DMS 273 (cell line): ENCODE results near the gene IRF5.
"Not testable (repeated sequence)": the region's sequence is repeated elsewhere in the genome, so short reads cannot be mapped to it uniquely, and the experiment has no call there.

Experiments
- DNase-seq: peaks from one replicate; lab custom pipeline; 2025; ENCODE audit not compliant: unreplicated experiment; lab: John Stamatoyannopoulos, UW

IRF5 gene

DNA sequence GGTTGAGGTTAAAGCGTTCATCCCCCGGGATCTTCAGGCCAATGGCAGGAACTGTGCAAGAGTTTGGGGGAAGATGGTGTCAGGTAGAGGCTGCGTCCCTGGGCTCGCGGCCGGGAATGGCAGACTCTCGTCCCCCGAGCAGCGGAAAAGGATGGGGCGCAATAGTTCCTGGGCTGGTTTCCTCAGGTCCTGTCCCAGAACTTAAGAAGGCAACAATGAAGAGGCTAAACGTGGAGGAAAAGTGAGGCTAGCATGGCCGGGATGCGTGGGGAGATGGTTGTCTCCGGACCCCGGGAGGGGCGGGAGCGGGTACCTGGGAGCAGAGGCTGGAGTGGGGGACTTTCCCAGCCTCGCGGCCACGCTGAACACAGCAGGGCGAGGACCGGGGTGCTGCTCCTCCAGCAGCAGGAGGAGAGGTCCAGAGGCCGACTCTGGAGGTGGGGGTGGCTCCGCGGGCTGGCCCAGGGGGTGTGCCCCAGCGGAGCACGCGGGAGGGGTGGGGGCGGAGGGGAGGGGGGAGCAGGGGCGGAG, 882 bp downstream of the IRF5 start:
- no peak for DNase-seq

DNA sequence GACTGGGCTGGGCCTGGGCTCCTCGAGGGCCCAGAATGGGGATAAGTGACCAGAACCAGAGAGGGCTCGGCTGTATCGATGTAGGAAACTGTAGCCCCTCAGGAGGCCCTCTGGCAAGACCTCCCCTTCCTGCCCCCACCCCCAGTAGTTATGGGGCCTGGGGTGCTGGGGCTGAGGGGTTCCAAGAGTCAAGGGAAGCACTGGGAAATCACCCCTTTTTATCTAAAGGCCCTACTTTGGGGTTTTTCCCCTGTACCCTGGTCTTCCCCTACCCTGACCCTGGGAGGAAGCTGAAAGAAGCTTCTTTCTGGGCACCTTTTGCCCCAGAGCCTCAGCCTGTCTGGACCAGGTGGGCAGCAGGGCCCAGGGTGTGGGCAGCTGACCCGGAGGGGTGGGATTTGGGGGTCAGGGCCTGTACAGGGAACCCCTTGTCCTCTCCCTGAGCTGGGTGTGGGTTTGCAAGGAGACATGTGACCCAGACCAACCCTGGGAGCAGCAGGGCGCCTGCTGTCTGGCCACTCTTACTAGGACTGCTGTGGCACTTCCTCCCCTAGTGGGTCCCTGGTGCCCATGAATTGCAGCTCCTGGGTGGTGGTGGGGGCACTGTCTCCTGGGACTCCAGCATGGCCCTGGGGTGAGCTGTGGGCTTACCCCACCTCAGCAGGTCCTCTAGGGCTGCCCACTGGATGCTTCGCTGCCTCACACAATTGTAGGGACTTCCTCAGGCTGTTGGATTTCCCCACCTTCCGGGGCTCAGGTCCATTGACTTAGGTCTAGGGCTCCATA, 1.5 kb downstream of the IRF5 start:
- no peak for DNase-seq

DNA sequence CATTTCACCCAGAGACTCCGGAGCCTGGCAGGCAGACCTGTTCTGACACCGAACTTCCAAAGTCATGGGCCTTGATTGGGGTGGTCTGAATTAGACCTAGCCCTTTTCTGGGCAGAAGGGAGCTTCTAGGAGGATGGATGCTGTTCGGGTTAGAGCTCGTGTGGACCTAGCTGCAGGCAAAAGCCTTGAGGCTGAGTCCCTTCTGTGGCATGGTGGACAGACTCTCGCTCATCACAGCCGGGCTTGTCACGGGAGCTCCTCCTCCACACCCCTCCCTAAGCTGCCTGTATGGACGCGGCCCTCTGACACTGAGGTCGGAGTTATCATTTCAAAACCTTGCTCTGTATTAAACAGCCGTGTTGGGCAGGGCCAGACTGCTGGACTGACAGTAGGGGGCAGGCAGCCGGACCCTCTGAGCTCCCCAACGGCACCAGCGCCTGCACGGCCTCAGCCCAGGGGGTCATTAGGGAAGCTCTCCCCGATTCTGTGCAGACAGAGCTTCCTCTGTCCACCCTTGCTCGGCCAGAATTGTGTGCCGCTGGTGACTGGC, 2.2 kb downstream of the IRF5 start:
- DNase-seq: no peak

DNA sequence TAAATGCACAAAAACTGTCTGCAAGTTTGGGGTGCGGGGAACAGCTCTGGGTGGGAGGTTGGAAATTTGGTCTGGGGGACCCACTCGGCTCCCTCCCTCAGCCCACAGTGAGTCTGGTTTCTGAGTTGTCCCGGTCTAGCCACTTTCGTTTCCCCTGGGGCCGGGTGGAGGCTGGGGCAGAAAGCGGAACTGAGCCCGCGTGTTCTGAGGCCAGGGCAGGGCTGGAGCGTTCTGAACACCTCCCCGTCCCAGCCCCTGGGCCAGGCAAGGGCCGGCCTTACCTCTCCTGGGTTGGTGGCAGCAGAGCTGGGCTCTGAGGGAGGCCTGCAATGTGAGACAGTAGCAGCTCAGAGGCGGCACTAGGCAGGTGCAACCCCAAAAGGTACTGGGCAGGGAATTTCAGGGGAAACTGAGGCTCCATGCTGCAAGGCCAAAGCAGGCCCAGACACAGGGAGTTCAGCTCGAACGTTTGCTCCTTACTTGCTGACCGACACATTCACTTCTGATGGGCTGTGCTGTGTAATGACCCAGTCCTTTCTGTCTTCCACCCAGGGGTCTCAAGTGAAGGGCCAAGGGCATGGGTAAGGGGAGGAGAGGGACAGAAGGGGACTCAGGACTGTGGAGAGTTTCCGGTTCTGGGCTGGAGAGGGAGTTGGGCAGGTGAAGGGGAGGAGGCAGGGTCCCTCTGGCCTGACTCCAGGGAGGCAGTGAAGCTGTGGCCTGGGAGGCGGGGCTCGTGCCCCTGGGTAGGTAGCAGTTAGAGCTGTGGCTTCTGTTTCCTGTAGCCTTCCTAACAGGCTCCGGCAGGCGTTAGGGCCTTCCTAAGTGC, 3.0 kb downstream of the IRF5 start:
- no peak for DNase-seq

DNA sequence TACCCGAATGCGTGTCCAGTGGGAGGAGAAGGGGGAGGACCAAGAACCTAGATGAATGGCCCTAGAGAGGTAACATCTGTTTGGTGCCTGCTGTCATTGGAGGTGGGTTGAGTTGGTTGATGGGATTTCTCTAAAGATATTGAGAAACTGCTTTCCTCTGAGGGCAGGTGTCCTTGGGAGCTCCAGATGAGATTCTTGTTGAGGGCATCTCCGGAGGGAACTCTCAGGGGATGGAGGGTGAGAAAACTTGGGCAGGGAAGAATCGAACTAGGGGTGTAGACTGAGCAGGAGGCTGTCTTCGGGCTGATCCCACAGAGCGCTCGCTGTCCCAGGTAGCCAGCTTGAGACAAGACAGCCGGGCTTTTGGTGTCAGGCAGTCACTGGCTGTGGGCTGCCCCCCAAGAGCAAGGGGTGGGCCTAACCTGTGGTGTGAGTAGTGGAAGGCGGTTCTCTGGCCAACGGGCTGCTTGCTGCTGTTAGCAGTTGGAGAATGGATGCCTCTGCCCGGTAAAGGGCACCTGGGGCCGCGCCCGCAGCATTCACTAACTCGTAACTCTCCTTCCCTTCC, 3.7 kb downstream of the IRF5 start:
- peak; percentile 49 for DNase-seq

DNA sequence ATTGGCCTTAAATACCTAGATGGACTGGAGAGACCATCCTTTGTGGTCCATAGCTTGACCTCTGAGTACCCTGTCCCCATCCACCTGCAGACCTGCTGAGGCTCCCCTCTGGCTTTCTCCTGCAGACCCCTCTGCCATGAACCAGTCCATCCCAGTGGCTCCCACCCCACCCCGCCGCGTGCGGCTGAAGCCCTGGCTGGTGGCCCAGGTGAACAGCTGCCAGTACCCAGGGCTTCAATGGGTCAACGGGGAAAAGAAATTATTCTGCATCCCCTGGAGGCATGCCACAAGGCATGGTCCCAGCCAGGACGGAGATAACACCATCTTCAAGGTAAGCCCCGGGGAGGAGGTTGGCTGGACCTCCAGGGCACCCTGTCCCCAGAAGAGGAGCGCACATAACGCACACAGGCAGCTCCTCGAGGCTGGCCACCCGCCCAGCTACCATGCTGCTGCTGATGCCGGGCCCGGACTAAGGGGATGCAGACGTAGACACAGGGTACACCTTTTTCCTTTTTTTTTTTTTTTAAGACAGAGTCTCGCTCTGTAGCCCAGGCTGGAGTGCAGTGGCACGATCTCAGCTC, 4.3 kb downstream of the IRF5 start:
- peak; percentile 74 for DNase-seq

DNA sequence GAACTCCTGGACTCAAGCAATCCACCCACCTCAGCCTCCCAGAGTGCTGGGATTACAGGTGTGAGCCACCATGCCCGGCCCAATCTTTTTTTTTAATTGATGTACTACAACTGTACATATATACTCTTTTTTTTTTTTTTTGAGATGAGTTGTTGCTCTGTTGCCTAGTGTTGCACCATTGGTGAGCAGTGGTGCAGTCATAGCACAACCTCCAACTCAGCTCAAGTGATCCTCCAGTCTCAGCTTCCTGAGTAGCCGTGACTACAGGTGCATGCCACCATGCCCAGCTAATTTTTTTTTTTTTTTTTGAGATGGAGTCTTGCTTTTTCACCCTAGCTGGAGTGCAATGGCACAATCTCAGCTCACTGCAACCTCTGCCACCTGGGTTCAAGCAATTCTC, 5.5 kb downstream of the IRF5 start:
- DNase-seq: not testable (repeated sequence)

DNA sequence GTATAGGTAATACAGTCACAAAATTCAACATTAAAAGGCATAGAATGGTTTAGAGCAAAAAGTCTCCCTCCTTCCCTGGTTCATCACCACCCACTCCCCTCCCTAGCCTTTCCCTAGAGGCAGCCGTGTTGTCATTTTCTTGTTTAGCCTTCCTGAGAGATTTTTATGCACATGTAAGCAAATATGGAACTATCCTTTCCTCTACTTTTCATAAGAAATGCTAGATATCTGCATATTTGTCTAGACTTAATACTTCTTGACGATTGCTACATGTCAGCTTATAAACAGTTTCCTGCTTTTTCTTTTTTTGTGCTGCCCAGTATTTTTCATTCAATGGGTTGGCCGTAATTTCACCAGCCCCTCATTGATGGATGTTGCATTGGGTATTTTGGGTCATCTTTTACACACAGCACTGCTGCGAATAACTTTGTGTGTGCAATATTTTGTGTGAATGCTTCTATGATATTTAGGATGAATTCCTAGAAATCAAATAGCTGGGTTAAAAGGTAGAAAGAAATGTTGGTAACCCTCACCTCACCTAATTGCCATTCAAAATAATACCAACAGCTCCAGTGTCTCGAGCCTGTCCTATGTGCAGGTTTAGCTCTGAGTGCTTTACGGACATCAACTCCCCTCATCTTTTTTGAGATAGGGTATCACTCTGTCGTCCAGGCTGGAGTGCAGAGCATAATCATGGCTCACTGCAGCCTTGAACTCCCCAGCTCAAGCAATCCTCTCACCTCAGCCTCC, 6.9 kb downstream of the IRF5 start:
- no peak for DNase-seq

DNA sequence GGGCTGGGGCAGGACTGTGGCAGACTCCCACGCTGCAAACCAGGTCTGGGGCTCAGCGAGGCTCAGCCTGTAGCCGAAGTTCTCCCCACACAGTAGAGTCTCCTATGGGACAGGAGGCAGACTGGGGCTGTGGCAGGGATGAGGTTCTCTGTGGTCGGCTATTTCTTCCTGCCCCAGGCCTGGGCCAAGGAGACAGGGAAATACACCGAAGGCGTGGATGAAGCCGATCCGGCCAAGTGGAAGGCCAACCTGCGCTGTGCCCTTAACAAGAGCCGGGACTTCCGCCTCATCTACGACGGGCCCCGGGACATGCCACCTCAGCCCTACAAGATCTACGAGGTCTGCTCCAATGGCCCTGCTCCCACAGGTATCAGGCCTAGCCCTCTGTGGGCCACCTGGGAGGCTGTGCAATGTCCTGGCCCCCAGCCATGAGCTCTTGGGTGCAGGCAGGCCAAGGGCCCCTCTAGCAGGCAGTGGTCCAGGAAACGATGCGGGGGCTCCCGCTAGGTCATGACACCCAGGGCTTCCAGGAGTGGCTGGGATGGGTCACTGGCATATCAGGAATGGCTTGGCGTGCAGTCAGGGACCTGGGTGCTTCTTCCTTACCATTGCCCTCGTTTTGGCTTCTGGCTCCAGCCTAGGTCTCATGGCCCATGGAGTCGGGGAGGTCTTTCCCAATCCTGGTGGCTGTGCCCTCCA, 8.1 kb downstream of the IRF5 start:
- no peak for DNase-seq

DNA sequence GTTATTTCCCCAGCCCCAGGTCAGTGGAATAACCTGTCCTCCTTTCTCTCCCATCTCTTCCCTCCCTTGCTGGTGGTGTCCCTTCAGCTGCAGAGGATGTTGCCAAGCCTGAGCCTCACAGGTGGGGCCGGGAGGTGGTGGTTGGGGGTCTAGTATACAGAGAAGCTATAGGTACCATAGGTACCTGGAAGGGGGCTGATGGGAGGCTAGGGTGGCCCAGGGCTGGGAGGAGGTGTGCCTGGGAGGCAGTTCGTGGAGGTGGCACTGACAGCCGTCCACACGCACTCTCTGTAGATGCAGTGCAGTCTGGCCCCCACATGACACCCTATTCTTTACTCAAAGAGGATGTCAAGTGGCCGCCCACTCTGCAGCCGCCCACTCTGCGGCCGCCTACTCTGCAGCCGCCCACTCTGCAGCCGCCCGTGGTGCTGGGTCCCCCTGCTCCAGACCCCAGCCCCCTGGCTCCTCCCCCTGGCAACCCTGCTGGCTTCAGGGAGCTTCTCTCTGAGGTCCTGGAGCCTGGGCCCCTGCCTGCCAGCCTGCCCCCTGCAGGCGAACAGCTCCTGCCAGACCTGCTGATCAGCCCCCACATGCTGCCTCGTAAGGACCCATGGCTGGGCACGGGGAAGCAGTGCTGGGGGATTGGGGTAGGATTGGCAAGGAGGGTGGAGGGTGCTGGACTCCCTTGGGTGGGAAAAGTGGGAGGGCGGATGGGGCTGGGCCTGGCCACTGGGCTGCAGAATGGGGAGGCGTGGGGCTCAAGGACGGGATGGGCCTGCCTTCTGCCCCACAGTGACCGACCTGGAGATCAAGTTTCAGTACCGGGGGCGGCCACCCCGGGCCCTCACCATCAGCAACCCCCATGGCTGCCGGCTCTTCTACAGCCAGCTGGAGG, 9.5 kb downstream of the IRF5 start:
- peak; percentile 56 for DNase-seq

DNA sequence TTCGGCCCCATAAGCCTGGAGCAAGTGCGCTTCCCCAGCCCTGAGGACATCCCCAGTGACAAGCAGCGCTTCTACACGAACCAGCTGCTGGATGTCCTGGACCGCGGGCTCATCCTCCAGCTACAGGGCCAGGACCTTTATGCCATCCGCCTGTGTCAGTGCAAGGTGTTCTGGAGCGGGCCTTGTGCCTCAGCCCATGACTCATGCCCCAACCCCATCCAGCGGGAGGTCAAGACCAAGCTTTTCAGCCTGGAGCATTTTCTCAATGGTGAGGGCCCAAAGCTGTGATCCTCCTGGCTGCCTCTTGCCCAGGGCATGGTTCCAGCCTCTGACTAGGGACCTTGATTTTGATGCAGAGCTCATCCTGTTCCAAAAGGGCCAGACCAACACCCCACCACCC, 10.1 kb downstream of the IRF5 start:
- no peak for DNase-seq

DNA sequence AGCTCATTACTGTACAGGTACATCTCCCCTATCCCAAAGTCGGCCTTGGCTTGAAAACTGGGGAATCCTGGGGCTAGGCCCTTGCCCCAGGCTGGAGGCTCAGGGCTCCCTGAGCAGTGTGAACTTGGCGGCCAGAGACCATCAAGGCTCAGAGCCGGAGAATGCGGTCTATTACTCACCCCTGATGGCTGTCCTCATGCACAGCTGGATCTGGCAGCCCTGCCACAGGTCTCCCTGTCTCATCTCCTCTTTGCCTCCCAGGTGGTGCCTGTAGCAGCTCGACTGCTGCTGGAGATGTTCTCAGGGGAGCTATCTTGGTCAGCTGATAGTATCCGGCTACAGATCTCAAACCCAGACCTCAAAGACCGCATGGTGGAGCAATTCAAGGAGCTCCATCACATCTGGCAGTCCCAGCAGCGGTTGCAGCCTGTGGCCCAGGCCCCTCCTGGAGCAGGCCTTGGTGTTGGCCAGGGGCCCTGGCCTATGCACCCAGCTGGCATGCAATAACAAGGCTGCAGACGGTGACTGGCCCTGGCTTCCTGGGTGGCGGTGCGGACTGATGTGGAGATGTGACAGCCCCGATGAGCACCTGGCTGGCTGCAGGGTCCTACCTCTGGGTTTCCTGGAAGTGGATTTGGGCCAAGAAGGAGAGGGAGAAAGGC, 10.7 kb downstream of the IRF5 start:
- no peak for DNase-seq

DNA sequence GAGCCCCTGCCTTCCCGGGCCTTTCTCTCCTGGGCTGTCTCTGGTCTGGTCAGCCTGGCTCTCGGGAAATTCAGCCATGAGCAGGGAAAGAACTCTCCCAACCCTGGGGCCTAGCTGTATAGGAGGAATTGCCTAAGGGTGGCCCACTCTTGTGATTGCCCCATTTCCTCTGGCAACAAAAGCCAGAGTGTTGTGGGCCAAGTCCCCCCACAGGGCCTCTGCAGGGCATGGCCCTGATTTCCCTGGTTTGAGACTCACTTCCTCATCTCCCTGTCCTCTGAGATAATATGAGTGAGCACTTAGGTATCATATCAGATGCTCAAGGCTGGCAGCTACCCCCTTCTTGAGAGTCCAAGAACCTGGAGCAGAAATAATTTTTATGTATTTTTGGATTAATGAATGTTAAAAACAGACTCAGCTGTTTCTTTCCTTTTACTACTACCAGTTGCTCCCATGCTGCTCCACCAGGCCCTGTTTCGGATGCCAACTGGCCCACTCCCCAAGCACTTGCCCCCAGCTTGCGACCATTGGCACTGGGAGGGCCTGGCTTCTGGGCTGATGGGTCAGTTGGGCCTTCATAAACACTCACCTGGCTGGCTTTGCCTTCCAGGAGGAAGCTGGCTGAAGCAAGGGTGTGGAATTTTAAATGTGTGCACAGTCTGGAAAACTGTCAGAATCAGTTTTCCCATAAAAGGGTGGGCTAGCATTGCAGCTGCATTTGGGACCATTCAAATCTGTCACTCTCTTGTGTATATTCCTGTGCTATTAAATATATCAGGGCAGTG, 11.4 kb downstream of the IRF5 start:
- no peak for DNase-seq

DNA sequence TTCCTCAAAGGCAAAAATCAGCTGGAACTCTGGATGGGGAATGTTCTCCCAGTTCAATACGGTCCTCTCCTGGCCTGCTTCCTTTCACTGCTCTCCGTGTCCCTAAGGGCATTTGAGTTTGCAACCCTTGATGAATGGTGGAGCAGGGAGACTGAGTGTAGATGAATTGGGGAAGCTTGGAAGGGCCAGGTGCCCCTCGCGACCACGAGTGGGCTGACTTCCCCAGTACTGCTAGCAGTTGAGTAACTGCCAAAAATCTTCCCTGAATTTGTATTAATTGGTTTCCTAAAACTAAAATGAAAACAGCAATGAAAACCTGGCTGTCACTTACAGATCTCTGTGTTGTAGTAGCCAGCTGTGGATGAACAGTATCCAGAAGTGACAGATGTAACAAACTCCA, 13.6 kb downstream of the IRF5 start:
- no peak for DNase-seq

DNA sequence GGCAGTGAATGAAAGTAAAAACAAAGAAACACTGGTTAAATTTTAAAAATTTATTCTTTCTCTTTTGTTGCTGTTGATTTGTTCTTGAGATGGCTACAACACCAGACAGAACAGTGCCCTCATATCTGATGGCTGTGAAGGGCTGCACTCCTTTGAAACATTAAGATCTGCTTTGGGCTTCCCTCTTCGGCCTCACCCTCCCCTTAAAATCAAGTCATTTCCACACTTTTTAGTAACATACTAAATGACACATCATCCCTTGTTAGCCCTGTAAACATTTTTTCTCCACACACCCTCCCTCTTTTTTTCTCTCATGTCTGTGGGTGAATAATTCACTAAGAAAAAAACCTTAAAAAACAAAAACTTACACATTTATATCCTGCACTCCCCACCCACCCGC, 16.4 kb downstream of the IRF5 start:
- DNase-seq: no peak

DNA sequence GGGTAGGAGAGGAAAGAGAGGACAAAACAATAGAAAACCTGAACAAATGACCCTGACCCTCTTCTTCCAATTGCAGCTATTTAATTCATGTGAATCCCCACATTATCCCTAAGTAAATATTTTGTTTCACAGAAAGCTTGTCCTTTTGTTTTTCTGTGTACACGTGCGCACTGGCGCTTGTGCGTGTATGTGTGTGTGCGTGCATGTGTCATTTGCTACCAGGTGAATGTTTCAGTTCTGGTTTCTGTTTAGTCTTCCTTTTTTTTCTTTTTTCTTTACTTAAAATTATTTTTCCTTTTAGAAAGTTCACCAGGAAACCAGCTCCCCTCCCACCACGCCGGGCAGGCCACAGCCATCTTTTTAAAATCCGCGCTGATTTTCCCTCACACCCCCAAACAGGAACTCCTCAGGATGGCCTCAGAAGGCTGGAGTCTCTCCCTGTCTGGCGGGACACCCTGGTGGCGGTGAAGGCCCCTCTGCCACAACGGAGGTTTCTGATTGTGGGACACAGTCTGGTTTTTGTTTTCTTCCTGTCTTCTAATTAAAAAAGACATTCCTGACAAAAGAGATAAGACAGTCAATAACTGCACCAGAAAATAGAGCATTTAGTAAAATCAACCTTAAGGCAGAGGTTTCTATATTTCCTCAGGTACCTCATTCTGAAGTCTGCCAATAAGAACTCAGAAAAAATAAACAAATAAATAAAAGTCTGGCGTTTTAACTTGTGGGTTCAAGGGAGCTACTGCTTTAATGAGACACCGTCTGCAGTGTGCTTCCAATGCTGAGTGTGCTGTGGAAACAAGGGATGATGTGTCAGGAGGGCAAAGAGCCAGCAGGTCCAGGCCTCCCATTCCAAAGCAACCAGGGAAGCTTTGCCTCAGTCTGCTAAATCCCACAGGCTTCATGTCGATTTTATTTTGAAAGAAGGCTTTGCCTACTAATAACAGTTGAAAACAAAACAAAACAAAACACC, 17.4 kb downstream of the IRF5 start:
- no peak for DNase-seq
